Tibial nerve (tissue), 4 donors: ENCODE results near the gene ANAPC16. TPM values are rescaled to one million over a fixed set of nuclear protein-coding genes. Genes with fewer than 3 reads are reported as not detected.
"Not testable (repeated sequence)": the region's sequence is repeated elsewhere in the genome, so short reads cannot be mapped to it uniquely, and the experiment has no call there.

Source experiments
- DNase-seq, 2 donors: peaks; one replicate each; pipeline ENCODE4 v3.0.0-alpha.2; 2019; ENCODE audit warnings: low spot score in 2 of 2
- H3K27ac ChIP-seq, 4 donors: fragments of 200-600 bp; sonication (generic) in 3 of 4; one replicate each; pipeline ENCODE4 v1.5.1; 2017 to 2019; ENCODE audit warnings: mild to moderate bottlenecking in 1 of 4
- H3K27me3 ChIP-seq, 2 donors: fragments of 200-600 bp; sonication (generic) in 1 of 2; one replicate each; pipeline versions ENCODE4 v1.5.1 to v1.6.0; 2017 to 2019
- H3K36me3 ChIP-seq, 3 donors: fragments of 200-600 bp; sonication (generic); one replicate each; pipeline ENCODE4 v1.5.1; 2018 to 2019
- H3K4me1 ChIP-seq, 4 donors: fragments of 200-600 bp; sonication (generic) in 3 of 4; one replicate each; pipeline ENCODE4 v1.5.1; 2017 to 2019
- H3K4me3 ChIP-seq, 4 donors: fragments of 200-600 bp; sonication (generic) in 3 of 4; one replicate each; pipeline ENCODE4 v1.5.1; 2017 to 2019; ENCODE audit warnings: mild to moderate bottlenecking in 1 of 4, moderate library complexity in 1 of 4
- H3K9me3 ChIP-seq, 4 donors: fragments of 200-600 bp; sonication (generic) in 3 of 4; one replicate each; pipeline ENCODE4 v1.5.1; 2017 to 2019
- EP300 ChIP-seq, 2 donors: sonication (generic); formaldehyde crosslinking; IDR thresholded peaks; one replicate each; pipeline ENCODE4 v1.6.1; 2017; ENCODE audit warnings: antibody characterized with exemption in 2 of 2, mild to moderate bottlenecking in 1 of 2
- POLR2A ChIP-seq, 2 donors: fragments of 450-650 bp; IDR thresholded peaks; one replicate each; pipeline ENCODE4 v1.6.1; 2017; ENCODE audit warnings: antibody characterized with exemption in 2 of 2, mild to moderate bottlenecking in 2 of 2, moderate library complexity in 2 of 2
- WGBS, 2 donors: methylation state at CpG; one replicate each; pipeline ENCODE4 v1.1.5; 2018; 5-methylcytosine and 5-hydroxymethylcytosine counted together
- total RNA-seq, 4 donors: library from RNA; depleted of rRNA; stranded (reverse); fragments of >200 nt; gene quantifications; one replicate each; pipeline ENCODE4 v1.1.0, GENCODE V29; 2016
- TF ChIP-seq, protein P1 (sequence below), 5 experiments: fragments of 200-600 bp in 3 of 5; fragments of 450-650 bp in 2 of 5; sonication (generic) in 3 of 5; IDR thresholded peaks; one replicate each; pipeline ENCODE4 v1.5.1; 2016 to 2019; ENCODE audit warnings: antibody characterized with exemption in 5 of 5, mild to moderate bottlenecking in 3 of 5, moderate library complexity in 2 of 5

The ANAPC16 gene
- total RNA-seq, 4 donors from 2014 or later = 52.6 to 72.3 (median 61.9) TPM

DNA sequence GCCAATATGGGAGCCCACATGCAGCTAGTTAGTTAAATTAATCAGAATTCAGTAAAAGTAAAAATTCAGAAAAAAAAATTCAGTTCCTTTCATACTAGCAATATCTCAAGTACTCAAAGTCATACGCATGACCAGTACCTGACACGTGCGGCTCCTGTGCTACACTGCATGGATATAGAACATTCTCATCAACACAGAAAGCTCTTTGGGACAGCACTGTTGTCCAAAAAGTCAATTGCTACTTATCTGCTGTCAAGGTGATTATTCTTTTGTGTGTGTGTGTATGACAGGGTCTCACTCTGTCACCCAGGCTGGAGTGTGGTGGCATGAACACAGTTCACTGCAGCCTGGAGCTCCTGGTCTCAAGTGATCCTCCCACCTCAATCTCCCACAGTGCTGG is 14.9 kb upstream of the ANAPC16 start:
- no peak for TF ChIP-seq POLR2A (IDR thresholded peaks at IDR 0.05)
- no peak for TF ChIP-seq EP300 (IDR thresholded peaks at IDR 0.05)
- TF ChIP-seq, protein P1, sequence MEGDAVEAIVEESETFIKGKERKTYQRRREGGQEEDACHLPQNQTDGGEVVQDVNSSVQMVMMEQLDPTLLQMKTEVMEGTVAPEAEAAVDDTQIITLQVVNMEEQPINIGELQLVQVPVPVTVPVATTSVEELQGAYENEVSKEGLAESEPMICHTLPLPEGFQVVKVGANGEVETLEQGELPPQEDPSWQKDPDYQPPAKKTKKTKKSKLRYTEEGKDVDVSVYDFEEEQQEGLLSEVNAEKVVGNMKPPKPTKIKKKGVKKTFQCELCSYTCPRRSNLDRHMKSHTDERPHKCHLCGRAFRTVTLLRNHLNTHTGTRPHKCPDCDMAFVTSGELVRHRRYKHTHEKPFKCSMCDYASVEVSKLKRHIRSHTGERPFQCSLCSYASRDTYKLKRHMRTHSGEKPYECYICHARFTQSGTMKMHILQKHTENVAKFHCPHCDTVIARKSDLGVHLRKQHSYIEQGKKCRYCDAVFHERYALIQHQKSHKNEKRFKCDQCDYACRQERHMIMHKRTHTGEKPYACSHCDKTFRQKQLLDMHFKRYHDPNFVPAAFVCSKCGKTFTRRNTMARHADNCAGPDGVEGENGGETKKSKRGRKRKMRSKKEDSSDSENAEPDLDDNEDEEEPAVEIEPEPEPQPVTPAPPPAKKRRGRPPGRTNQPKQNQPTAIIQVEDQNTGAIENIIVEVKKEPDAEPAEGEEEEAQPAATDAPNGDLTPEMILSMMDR (IDR thresholded peaks at IDR 0.05) = no peak
- Histone ChIP-seq H3K9me3 (no peaks in the 10 kb centered on the region), H3K27me3 (no peaks in the 10 kb centered on the region), H3K36me3 (peaks cover 0 to 87% (median 0%) of the 10 kb centered on the region in 3 donors), H3K27ac (no peak overlapping the region), H3K4me1 (no peaks in the 10 kb centered on the region), H3K4me3 (no peak overlapping the region)
- WGBS, 2 donors = 96 to 97% methylated on average over 3 of the region's 3 CpGs
- DNase-seq = no peak

DNA sequence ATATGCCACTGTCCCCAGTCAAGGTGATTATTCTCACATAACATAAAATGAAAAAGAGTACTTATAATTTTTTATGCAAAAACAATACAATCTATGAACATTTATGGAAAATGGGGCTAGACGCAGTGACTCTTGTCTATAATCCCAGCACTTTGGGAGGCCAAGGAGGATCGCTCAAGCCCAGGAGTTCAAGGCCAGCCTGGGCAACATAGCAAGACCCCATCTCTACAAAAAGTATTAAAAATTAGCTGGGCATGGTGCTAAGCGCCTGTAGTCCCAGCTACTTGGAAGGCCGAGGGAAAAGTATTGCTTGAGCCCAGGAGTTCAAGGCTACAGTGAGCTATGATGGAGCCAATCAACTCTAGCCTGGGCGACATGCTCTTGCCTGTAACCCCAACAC is 14.5 kb upstream of the ANAPC16 start:
- Histone ChIP-seq H3K4me3 (no peak overlapping the region), H3K36me3 (peaks cover 0 to 87% (median 0%) of the 10 kb centered on the region in 3 donors), H3K4me1 (no peaks in the 10 kb centered on the region), H3K9me3 (no peaks in the 10 kb centered on the region), H3K27ac (no peak overlapping the region), H3K27me3 (no peaks in the 10 kb centered on the region)
- 94 to 96% methylated on average over 5 of the region's 5 CpGs for WGBS, 2 donors
- DNase-seq = no peak
- TF ChIP-seq EP300 (IDR thresholded peaks at IDR 0.05) (no peak), POLR2A (IDR thresholded peaks at IDR 0.05) (no peak)
- TF ChIP-seq, protein P1 (IDR thresholded peaks at IDR 0.05) = no peak

DNA sequence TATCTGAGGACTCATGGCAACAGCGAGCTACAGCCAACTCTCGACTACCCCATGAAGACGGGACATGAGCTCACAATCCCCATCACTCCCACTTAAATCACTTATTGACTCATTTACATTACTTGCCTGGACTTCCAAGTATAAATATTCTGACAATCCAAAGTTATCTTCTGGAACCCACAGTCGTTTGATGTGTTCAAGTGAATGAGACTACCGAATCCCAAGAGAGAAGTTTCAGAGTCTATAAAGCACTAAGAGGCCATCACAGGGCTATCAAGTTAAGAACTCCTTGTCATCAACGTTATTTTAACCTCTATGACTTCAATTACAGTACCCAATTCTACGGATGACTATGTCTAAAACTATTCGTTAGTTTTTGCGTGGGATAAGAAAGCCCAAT is 11.5 kb upstream of the ANAPC16 start:
- H3K36me3 ChIP-seq = peaks cover 0 to 99% (median 0%) of the 10 kb centered on the region in 3 donors
- H3K27ac ChIP-seq = no peak overlapping the region
- no peaks in the 10 kb centered on the region for H3K9me3 ChIP-seq
- 71 to 80% methylated on average over 9 of the region's 9 CpGs for WGBS, 2 donors
- no peak overlapping the region for H3K4me3 ChIP-seq
- no peak for DNase-seq
- no peaks in the 10 kb centered on the region for H3K4me1 ChIP-seq
- H3K27me3 ChIP-seq = no peaks in the 10 kb centered on the region
- TF ChIP-seq EP300 (IDR thresholded peaks at IDR 0.05) = no peak
- TF ChIP-seq, protein P1 (IDR thresholded peaks at IDR 0.05) = no peak
- no peak for TF ChIP-seq POLR2A (IDR thresholded peaks at IDR 0.05)

DNA sequence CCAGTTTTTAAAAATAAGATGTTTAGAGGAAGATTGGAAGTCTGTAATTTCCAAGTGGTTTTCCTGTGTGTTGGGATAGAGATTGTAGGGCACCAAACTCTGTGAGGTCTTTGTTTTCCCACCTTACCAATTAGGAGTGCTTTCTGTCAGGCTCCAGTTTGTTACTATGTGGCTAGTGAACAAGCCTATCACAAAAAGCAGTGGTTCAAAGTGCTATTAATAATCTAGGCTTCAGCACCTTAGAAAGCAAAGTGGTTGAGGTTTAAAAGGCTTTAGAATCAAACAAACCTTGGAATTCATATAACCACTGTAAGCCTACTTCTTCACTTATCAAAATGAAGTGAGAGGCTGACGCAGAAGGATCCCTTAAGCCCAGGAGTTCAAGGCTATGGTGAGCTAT is 11.1 kb upstream of the ANAPC16 start:
- Histone ChIP-seq H3K27me3 (no peaks in the 10 kb centered on the region), H3K4me1 (no peaks in the 10 kb centered on the region), H3K4me3 (no peak overlapping the region), H3K9me3 (no peaks in the 10 kb centered on the region), H3K36me3 (peaks cover 0 to 99% (median 0%) of the 10 kb centered on the region in 3 donors), H3K27ac (no peak overlapping the region)
- TF ChIP-seq EP300 (IDR thresholded peaks at IDR 0.05) (no peak), POLR2A (IDR thresholded peaks at IDR 0.05) (no peak)
- TF ChIP-seq, protein P1 (IDR thresholded peaks at IDR 0.05) = no peak
- DNase-seq = no peak
- 100% methylated on average over 1 of the region's 1 CpG for WGBS, 2 donors

DNA sequence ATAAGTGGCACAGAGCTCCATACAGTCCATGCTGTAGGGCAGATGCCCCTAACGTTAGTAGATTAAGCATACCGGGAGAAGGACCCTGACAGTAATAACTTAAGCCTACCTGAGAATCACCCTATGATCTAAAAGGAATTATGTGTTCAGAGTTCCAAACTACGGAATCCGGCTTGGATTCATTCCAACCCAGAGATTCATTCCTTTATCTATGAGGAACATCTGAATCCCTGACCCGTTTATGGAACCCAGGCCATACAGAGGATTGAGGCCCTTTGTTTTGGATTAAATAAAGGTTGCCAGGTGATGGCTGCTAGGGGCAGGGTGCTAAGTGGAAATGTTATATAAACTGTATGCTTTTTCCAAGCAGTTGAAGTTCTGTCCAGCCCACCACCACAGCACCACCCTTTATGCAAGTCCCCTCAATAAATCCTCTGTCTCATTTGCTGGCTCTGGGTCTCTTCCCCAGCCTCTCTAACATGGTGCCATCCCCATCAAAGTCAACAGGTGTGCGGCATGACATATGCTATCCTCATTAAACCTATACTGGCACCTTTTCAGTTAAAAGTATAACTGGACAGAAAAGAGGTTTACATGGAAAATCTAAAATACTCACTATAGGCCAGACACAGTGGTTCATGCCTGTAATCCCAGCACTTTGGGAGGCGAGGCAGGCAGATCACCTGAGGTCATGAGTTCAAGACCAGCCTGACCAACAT is 9.1 kb upstream of the ANAPC16 start:
- no peaks in the 10 kb centered on the region for H3K27me3 ChIP-seq
- H3K27ac ChIP-seq = no peak overlapping the region
- TF ChIP-seq, protein P1 (IDR thresholded peaks at IDR 0.05) = no peak
- no peak for TF ChIP-seq EP300 (IDR thresholded peaks at IDR 0.05)
- TF ChIP-seq POLR2A (IDR thresholded peaks at IDR 0.05) = no peak
- no peak for DNase-seq
- H3K4me3 ChIP-seq = no peak overlapping the region
- no peaks in the 10 kb centered on the region for H3K4me1 ChIP-seq
- peaks cover 0 to 99% (median 4%) of the 10 kb centered on the region in 3 donors for H3K36me3 ChIP-seq
- 88% methylated on average over 7 of the region's 7 CpGs for WGBS, 2 donors
- H3K9me3 ChIP-seq = no peaks in the 10 kb centered on the region

DNA sequence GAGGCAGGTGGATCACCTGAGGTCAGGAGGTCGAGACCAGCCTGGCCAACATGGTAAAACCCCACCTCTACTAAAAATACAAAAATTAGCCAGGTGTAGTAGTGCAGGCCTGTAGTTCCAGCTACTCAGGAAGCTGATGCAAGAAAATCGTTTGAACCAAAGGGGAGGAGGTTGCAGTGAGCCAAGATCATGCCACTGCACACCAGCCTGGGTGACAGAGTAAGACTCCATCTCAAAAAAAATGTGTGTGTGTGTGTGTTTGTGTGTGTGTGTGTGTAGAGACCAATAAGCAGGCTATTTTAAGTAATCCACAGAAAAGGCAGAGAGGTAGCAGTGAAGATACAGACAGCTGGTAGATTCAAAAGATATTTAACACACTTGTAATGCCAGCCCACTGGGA is 7.3 kb upstream of the ANAPC16 start:
- not testable (repeated sequence) for H3K4me3 ChIP-seq, DNase-seq, H3K9me3 ChIP-seq, H3K27ac ChIP-seq, H3K27me3 ChIP-seq
- peaks cover 0 to 86% (median 4%) of the 10 kb centered on the region in 3 donors for H3K36me3 ChIP-seq
- peaks cover 0 to 13% (median 0%) of the 10 kb centered on the region in 4 donors for H3K4me1 ChIP-seq
- WGBS, 2 donors = 74 to 78% methylated on average over 2 of the region's 2 CpGs

DNA sequence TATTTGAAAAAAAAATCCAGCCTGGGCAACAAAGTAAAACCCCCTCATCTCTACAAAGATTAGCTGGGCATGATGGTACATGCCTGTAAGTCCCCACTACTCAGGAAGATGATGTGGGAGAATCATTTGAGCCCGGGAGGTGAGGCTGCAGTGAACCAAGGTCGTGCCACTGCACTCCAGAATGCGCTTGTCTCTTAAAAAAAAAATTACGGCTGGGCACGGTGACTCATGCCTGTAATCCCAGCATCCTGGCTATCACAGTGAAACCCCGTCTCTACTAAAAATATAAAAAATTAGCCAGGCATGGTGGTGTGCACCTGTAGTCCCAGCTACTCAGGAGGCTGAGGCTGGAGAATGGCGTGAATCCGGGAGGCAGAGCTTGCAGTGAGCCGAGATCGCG is 4.4 kb upstream of the ANAPC16 start:
- H3K36me3 ChIP-seq = peaks cover 0 to 58% (median 4%) of the 10 kb centered on the region in 3 donors
- H3K9me3 ChIP-seq, H3K27me3 ChIP-seq, H3K27ac ChIP-seq, DNase-seq, H3K4me3 ChIP-seq: not testable (repeated sequence)
- WGBS, 2 donors = 87 to 91% methylated on average over 11 of the region's 11 CpGs
- peaks cover 0 to 30% (median 10%) of the 10 kb centered on the region in 4 donors for H3K4me1 ChIP-seq

DNA sequence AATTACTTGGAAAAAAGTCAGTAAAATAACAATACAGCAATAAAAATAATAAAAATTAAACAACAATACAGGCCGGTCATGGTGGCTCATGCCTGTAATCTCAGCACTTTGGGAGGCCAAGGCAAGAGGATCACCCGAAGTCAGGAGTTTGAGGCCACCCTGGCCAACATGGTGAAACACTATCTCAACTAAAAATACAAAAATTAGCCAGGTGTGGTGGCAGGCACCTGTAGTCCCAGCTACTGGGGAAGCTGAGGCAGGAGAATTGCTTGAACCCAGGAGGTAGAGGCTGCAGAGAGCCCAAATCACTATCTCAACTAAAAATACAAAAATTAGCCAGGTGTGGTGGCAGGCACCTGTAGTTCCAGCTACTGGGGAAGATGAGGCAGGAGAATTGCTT is 4.0 kb upstream of the ANAPC16 start:
- not testable (repeated sequence) for DNase-seq, H3K27ac ChIP-seq, H3K9me3 ChIP-seq, H3K27me3 ChIP-seq, H3K4me3 ChIP-seq
- Histone ChIP-seq H3K4me1 (peaks cover 0 to 32% (median 11%) of the 10 kb centered on the region in 4 donors), H3K36me3 (peaks cover 0 to 54% (median 4%) of the 10 kb centered on the region in 3 donors)
- 93 to 98% methylated on average over 2 of the region's 2 CpGs for WGBS, 2 donors
